Ovary (tissue), 9 donors: ENCODE data around the gene NTN5. TPM values are rescaled to one million over a fixed set of nuclear protein-coding genes. Genes with fewer than 3 reads are reported as not detected.
"Not testable (repeated sequence)": the region's sequence is repeated elsewhere in the genome, so short reads cannot be mapped to it uniquely, and the experiment has no call there.

Experiments
- DNase-seq, 5 donors: peaks; one replicate each; pipeline ENCODE4 v3.0.0-alpha.2; 2019 to 2020
- H3K27ac ChIP-seq, 2 donors: fragments of 200-600 bp; one replicate each; pipeline versions ENCODE4 v1.5.1 to v1.8.0; 2019 to 2022
- H3K27me3 ChIP-seq: fragments of 200-600 bp; one replicate; pipeline ENCODE4 v1.8.0; 2022
- H3K36me3 ChIP-seq: fragments of 200-600 bp; sonication (generic); one replicate; pipeline ENCODE4 v1.5.1; 2019
- H3K4me1 ChIP-seq: one replicate; pipeline ENCODE4 v1.8.1; 2013; ENCODE audit warnings: mild to moderate bottlenecking, moderate library complexity; ENCODE audit not compliant: insufficient read depth
- H3K4me3 ChIP-seq: fragments of 200-600 bp; sonication (generic); one replicate; pipeline ENCODE4 v1.5.1; 2017
- H3K9me3 ChIP-seq, 2 donors: fragments of 200-600 bp in 1 of 2; sonication (generic) in 1 of 2; one replicate each; pipeline versions ENCODE4 v1.5.1 to v1.8.1; 2013 to 2019; ENCODE audit warnings: mild to moderate bottlenecking in 1 of 2, moderate library complexity in 1 of 2
- CTCF ChIP-seq, 3 donors: fragments of 450-650 bp in 2 of 3; fragments of 200-600 bp in 1 of 3; IDR thresholded peaks; one replicate each; pipeline versions ENCODE4 v1.5.1 to v1.8.0; 2016 to 2022; ENCODE audit warnings: antibody characterized with exemption in 3 of 3, mild to moderate bottlenecking in 1 of 3
- EP300 ChIP-seq: sonication (generic); formaldehyde crosslinking; IDR thresholded peaks from one replicate; pipeline ENCODE4 v1.6.1; 2017; ENCODE audit warnings: antibody characterized with exemption
- POLR2A ChIP-seq: fragments of 450-650 bp; IDR thresholded peaks from one replicate; pipeline ENCODE4 v1.6.1; 2017; ENCODE audit warnings: antibody characterized with exemption, mild to moderate bottlenecking, moderate library complexity
- WGBS, 3 donors: extraction: QIAGEN DNeasy Blood & Tissue Kit in 1 of 3; methylation state at CpG; one replicate each; pipeline versions ENCODE4 v1.1.5 to v1.1.7; 2013 to 2017; 5-methylcytosine and 5-hydroxymethylcytosine counted together
- intact Hi-C, 4 donors: fragments of 100-400 bp; cut with DNase I; formaldehyde crosslinking; loops; one replicate each; pipeline versions ENCODE4 v1.11.0 to v1.15.1; 2022 to 2023
- polyA plus RNA-seq, 2 donors: library from polyadenylated mRNA; stranded (reverse); fragments of 200-250 nt in 1 of 2; fragments of 350-450 nt in 1 of 2; fragmentation: Illumina TruSeq in 1 of 2; extraction: RNeasy Lipid Tissue Mini Kit (QIAGEN cat#74804) in 1 of 2; gene quantifications; one replicate each; pipeline ENCODE4 v1.2.3, GENCODE V29; 2013 to 2014
- total RNA-seq, 7 donors: library from RNA; depleted of rRNA in 2 of 7; stranded (reverse); fragments of >200 nt in 2 of 7; fragmentation: NEBNext Ultra II Directional in 3 of 7; extraction: Animal tissue kit (Norgen Biotek cat#: 25700) in 3 of 7; gene quantifications; one replicate each; pipeline versions ENCODE4 v1.1.0 to v1.2.4, GENCODE V29; 2016 to 2023
- donor health status: DM: no; HTN: no; CAD: no; lungs with moderate emphysema.
- donor health status: DM: no; HTN: no; CAD: no.
- donor health status: Bipolar disorder and iron deficiency.
- donor health status: DM: yes; HTN: yes; CAD: no.
- donor health status: DM: no; HTN: no; CAD: no.
- donor health status: DM: yes; HTN: yes; CAD: no.

The NTN5 gene
- total and polyA plus RNA-seq, 9 donors = 0.23 to 3.8 (median 2.0) TPM

DNA sequence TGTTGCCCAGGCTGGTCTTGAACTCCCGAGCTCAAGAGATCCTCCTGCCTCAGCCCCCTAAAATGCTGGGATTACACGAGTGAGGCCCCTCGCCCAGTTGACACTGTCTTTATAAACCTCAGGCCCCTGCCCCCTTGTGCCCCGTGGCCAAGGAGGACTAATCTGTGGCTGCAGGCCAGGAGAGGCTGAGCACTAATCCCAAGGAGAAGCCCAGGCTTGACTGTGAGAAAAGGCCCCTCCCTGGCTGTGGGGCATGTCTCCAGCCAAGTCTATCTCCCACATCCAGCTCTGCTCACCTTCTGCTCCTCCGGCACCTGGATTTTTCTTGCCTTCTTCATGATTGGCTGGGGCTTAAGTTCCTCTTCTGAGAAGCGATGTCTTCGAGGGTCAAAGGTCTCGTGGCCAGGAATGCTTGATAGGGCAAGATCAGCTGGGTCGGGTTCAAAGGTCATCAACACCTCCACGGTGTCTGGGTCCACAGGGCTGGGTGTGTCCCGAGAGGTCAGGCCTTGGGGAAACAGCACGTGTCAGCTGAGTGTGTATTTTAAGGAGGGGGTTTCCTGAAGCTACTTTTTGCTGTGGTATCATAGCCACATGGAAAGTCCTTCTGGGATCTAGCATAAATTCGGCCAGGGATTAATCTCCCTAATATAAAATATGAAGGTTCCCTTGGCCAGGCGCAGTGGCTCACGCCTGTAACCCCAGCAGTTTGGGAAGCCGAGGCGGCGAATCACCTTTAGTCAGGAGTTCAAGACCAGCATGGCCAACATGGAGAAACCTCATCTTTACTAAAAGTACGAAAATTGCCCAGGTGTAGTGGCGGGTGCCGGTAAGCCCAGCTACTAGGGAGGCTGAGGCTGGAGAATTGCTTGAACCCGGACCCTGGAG lies 39.4 kb downstream of the NTN5 start:
- no peak for TF ChIP-seq EP300
- TF ChIP-seq POLR2A = no peak
- TF ChIP-seq CTCF (IDR thresholded peaks at IDR 0.05) = no peak
- intact Hi-C loops = no loop called here
- Histone ChIP-seq H3K27me3 (no peaks in the 10 kb centered on the region), H3K4me3 (no peak overlapping the region), H3K36me3 (no peaks in the 10 kb centered on the region), H3K4me1 (peaks cover 21% of the 10 kb centered on the region), H3K27ac (peak overlapping the region; percentile 65 to 80), H3K9me3 (no peaks in the 10 kb centered on the region)
- 45 to 59% (median 50%) methylated on average over 22 of the region's 22 CpGs for WGBS, 3 donors
- DNase-seq = peak in 2 of 5 donors; percentile 67 to 68

- Histone ChIP-seq H3K27ac (peak overlapping the region; percentile 65 to 80), H3K36me3 (no peaks in the 10 kb centered on the region), H3K9me3 (no peaks in the 10 kb centered on the region), H3K27me3 (no peaks in the 10 kb centered on the region), H3K4me3 (no peak overlapping the region), H3K4me1 (peaks cover 20% of the 10 kb centered on the region)
- peak in 1 of 5 donors; percentile 20 for DNase-seq
- TF ChIP-seq CTCF (IDR thresholded peaks at IDR 0.05) (no peak), EP300 (no peak), POLR2A (no peak)
- intact Hi-C loops = no loop called here
Observed at GRCh38 chr19:48632692-48633147, 40.1 kb downstream of the NTN5 start.

DNA sequence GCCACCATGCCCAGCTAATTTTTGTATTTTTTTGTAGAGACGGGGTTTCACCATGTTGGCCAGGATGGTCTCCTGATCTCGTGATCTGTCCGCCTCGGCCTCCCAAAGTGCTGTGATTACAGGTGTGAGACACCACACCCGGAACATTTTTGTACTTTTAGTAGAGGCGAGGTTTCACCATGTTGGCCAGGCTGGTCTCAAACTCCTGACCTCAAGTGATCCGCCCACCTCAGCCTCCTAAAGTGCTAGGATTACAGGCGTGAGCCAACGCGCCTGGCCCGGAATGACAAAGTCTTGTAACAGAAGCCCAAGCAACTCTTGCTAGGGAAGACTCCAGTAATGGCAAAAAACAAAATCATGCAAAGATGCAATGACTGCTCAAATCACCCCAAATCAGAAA lies 40.5 kb downstream of the NTN5 start:
- H3K9me3 ChIP-seq, H3K36me3 ChIP-seq, intact Hi-C loops, H3K27me3 ChIP-seq, H3K4me3 ChIP-seq: not testable (repeated sequence)
- 81 to 88% (median 86%) methylated on average over 11 of the region's 11 CpGs for WGBS, 3 donors
- peaks cover 20% of the 10 kb centered on the region for H3K4me1 ChIP-seq
- peak overlapping the region in 1 of 2 donors; percentile 65 for H3K27ac ChIP-seq
- DNase-seq = peak in 1 of 5 donors; percentile 23

DNA sequence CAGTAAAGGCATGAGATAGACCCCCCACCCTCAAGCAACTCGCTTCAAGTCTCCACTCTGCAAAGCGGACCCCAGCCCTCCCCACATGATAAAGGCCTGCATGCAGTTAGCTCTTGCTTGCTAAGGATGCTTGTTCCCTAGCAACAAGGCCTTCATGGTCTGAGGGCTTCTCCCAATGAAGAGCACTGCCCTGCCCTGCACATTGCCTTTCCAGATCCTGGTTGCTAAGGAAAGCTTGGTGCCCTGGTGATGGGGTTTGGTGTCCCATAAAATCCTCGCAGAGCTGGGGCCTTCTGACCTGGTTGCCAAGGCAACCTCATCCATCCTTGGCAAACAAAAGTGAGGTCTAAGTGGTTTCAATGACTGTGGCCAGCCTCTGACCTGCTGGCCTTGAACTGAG lies 41.6 kb downstream of the NTN5 start:
- WGBS, 3 donors = 32 to 51% (median 41%) methylated on average over 3 of the region's 3 CpGs
- peak in 2 of 5 donors; percentile 39 to 40 for DNase-seq
- Histone ChIP-seq H3K36me3 (no peaks in the 10 kb centered on the region), H3K27ac (peak overlapping the region; percentile 63 to 72), H3K9me3 (no peaks in the 10 kb centered on the region), H3K4me3 (no peak overlapping the region), H3K4me1 (peaks cover 20% of the 10 kb centered on the region), H3K27me3 (no peaks in the 10 kb centered on the region)
- TF ChIP-seq EP300 = no peak
- TF ChIP-seq POLR2A = no peak
- no peak for TF ChIP-seq CTCF (IDR thresholded peaks at IDR 0.05)
- intact Hi-C loops = no loop called here
